ENCODE results near the gene TMEM30B.

TMEM30B gene

DNA sequence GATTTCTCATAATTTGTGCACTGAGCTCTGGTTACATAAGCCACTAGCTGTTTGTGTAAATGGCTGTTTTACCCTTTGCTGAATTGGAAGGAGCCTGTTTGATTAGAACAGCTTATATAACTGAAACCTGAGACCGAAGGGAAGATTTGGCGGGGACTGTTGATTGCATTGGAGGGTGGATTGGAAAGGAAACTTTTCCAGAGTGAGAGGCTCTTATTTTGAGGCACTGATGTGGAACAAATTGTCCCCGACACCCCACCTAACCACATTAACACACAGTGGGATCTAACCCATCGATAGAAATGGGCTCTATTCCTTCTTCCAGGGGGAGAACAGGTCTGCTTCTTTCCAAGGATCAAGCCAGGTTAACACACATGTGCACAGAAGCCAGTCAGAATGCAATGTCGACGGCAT, 51.7 kb downstream of the TMEM30B start (continued):
- TF ChIP-seq MZF1 (tag by site-specific recombination; IDR thresholded peaks at IDR 0.05; ENCODE audit: borderline replicate concordance) (no peak), HIC1 (tag by site-specific recombination; IDR thresholded peaks at IDR 0.05) (no peak), SALL2 (tag by site-specific recombination; IDR thresholded peaks at IDR 0.05; ENCODE audit: borderline replicate concordance) (no peak), ZNF529 (tag by site-specific recombination; IDR thresholded peaks at IDR 0.05; ENCODE audit: insufficient replicate concordance) (no peak), SP3 (tag by site-specific recombination; IDR thresholded peaks at IDR 0.05) (no peak)
- TF ChIP-seq, protein P1, sequence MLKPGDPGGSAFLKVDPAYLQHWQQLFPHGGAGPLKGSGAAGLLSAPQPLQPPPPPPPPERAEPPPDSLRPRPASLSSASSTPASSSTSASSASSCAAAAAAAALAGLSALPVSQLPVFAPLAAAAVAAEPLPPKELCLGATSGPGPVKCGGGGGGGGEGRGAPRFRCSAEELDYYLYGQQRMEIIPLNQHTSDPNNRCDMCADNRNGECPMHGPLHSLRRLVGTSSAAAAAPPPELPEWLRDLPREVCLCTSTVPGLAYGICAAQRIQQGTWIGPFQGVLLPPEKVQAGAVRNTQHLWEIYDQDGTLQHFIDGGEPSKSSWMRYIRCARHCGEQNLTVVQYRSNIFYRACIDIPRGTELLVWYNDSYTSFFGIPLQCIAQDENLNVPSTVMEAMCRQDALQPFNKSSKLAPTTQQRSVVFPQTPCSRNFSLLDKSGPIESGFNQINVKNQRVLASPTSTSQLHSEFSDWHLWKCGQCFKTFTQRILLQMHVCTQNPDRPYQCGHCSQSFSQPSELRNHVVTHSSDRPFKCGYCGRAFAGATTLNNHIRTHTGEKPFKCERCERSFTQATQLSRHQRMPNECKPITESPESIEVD (tag by site-specific recombination; IDR thresholded peaks at IDR 0.05), result peak; percentile 8; the same call in 1 of the 2 replicates
- TF ChIP-seq, protein P2, sequence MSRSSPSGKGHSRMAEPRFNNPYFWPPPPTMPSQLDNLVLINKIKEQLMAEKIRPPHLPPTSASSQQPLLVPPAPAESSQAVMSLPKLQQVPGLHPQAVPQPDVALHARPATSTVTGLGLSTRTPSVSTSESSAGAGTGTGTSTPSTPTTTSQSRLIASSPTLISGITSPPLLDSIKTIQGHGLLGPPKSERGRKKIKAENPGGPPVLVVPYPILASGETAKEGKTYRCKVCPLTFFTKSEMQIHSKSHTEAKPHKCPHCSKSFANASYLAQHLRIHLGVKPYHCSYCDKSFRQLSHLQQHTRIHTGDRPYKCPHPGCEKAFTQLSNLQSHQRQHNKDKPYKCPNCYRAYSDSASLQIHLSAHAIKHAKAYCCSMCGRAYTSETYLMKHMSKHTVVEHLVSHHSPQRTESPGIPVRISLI (tag by site-specific recombination; IDR thresholded peaks at IDR 0.05), result no peak

GRCh38 chr14:61227884-61228591, 53.1 kb downstream of the TMEM30B start:
- Histone ChIP-seq H3K4me1 (ENCODE audit: control insufficient read depth, insufficient read depth, low read length) (peaks cover 2% of the 10 kb centered on the region; the same call in 1 of the 2 replicates), H3K36me3 (ENCODE audit: control insufficient read depth in 2 of 2, insufficient read depth in 1 of 2, low read length in 2 of 2) (no peaks in the 10 kb centered on the region), H3K27ac (ENCODE audit: extremely low read depth, low read depth, low read length) (no peak overlapping the region), H3K4me3 (ENCODE audit: low read depth, low read length) (no peak overlapping the region), H3K9me3 (ENCODE audit: control insufficient read depth, insufficient read depth, low read depth, low read length) (no peaks in the 10 kb centered on the region)
- CTCF ChIA-PET, result no interaction called here
- POLR2A ChIA-PET, result no interaction called here
- TF ChIP-seq ZBTB10 (tag by site-specific recombination; IDR thresholded peaks at IDR 0.05) (no peak), ZNF184 (tag by site-specific recombination; IDR thresholded peaks at IDR 0.05) (no peak), ZNF175 (tag by site-specific recombination; IDR thresholded peaks at IDR 0.05) (no peak), ZXDB (tag by site-specific recombination; IDR thresholded peaks at IDR 0.05) (no peak), IKZF3 (tag by site-specific recombination; IDR thresholded peaks at IDR 0.05) (no peak), ZIC2 (tag by site-specific recombination; IDR thresholded peaks at IDR 0.05) (no peak), ZNF423 (tag by site-specific recombination; IDR thresholded peaks at IDR 0.05) (no peak), TRIM28 (IDR thresholded peaks at IDR 0.05; ENCODE audit: borderline replicate concordance, low read length) (peak; percentile 72; the same call in 1 of the 2 replicates), ZNF792 (tag by site-specific recombination; IDR thresholded peaks at IDR 0.05) (no peak), WT1 (tag by site-specific recombination; IDR thresholded peaks at IDR 0.05) (peak; percentile 73), SCRT2 (tag by site-specific recombination; IDR thresholded peaks at IDR 0.05) (no peak), ZNF292 (tag by site-specific recombination; IDR thresholded peaks at IDR 0.05; ENCODE audit: borderline replicate concordance, low read depth) (no peak), ZSCAN23 (tag by site-specific recombination; IDR thresholded peaks at IDR 0.05) (no peak), KLF16 (tag by site-specific recombination; IDR thresholded peaks at IDR 0.05) (no peak)
- TF ChIP-seq, protein P3, sequence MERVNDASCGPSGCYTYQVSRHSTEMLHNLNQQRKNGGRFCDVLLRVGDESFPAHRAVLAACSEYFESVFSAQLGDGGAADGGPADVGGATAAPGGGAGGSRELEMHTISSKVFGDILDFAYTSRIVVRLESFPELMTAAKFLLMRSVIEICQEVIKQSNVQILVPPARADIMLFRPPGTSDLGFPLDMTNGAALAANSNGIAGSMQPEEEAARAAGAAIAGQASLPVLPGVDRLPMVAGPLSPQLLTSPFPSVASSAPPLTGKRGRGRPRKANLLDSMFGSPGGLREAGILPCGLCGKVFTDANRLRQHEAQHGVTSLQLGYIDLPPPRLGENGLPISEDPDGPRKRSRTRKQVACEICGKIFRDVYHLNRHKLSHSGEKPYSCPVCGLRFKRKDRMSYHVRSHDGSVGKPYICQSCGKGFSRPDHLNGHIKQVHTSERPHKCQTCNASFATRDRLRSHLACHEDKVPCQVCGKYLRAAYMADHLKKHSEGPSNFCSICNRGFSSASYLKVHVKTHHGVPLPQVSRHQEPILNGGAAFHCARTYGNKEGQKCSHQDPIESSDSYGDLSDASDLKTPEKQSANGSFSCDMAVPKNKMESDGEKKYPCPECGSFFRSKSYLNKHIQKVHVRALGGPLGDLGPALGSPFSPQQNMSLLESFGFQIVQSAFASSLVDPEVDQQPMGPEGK (tag by site-specific recombination; IDR thresholded peaks at IDR 0.05), result no peak
